GM19328 (cell line): ENCODE data around the gene ABHD16B.
"Not testable (repeated sequence)": the region's sequence is repeated elsewhere in the genome, so short reads cannot be mapped to it uniquely, and the experiment has no call there.

Experiments
- ATAC-seq: cut with Tn5 transposase; IDR thresholded peaks from one replicate; pipeline ENCODE4 v1.9.1; 2021; ENCODE audit warnings: mild to moderate bottlenecking, moderate library complexity; ENCODE audit not compliant: unreplicated experiment

Gene ABHD16B

DNA sequence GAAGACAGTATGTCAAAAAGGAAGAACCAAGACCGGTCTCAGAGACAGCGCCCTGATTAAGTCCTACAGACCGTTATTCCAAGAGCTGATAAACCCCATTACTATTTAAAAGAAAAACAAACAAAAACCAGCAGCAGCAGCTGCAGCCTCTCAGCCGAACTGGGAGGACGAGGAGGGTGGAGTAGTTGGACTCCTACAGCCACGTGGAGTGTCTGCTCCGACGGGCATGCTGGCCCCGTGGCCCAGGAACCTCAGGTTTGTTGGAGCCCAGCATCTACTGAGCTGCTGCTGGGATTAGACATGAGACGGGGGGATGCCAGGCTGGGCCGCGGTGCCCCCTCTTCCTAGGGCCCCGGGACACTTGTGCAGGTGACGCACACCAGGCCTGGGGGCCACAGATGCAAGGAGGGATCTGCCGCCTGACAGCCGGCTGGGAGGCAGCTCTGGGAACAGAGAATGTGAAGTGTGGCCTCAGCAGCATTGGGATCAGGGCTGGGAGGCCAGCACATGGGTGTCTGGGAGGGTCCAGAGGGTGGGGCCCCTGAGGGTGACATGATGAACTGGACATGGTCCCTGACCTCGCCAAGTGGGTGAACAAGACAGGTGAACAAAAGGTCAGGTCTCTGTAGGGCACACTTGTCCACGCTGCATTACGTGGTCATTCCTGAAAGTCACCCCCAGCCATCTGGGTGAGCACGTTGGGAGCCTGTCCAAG, 27.4 kb upstream of the ABHD16B start:
- ATAC-seq: no peak

GRCh38 chr20:63834491-63834880, 26.8 kb upstream of the ABHD16B start:
- no peak for ATAC-seq

GRCh38 chr20:63835021-63835858, 26.1 kb upstream of the ABHD16B start:
- no peak for ATAC-seq

- no peak for ATAC-seq
Measured at GRCh38 chr20:63836458-63837344, 24.6 kb upstream of the ABHD16B start.

GRCh38 chr20:63837479-63837878, 23.8 kb upstream of the ABHD16B start:
- ATAC-seq: no peak

DNA sequence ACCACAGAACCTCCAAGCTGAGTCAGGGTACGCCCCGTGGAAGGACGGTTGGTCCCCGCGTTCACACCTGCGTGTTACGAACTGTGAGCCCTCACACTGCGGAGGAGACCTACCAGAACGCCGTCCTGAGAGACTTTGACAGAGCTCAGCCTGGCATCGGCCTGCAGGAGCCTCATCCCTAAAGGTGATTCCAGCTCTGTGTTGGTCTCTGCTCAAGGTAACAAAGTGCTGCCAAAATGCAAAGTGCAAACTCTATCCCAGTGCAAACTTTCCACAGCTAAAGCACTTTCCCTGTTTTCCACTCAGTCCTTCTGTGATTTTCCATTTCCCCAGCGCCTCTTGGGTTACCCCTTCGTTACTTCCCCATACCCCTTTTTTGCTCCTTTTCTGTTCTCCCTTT, 21.7 kb upstream of the ABHD16B start:
- ATAC-seq: no peak

DNA sequence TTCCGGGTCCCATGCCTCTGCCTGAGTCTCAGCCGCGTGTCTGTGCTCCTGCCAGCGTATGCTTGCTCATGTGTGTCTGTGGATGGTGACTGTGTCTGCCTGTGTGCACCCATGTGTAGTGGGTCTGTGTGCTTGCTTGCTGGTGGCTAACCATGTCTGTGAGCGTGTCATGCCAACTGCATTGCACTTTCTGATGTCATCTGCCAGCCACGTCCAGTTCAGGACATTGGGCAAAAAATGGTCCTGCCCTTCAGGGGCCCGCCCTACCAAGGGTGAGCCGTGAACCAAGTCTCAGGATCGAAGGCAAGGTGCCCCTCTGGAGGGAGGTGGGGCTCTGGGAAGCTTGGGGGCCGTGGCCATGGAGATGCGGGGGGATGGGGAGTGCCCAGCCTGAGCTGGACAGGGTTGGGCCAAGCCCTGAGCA, 20.9 kb upstream of the ABHD16B start:
- ATAC-seq: no peak

- ATAC-seq: no peak
Measured at GRCh38 chr20:63842258-63842657, 19.0 kb upstream of the ABHD16B start.

DNA sequence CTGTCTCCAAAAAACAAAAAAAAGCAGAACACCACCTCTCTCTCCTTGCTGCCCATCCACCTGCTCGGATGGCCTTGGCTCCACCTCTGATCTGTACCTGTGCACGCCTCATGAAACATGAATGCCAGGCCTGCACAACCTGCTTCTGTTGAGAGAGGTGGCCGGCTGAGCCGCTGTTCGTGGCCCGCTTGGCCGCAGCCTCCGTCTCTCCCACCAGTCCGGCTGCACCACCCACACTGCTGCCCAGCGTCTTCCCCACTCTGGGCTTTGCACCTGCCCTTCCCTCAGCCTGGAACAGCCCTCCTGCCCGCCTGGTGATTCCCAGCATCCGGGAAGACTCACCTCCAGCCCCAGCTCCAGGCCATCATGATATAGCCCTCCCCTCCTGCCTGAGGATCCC, 18.1 kb upstream of the ABHD16B start:
- ATAC-seq: no peak

DNA sequence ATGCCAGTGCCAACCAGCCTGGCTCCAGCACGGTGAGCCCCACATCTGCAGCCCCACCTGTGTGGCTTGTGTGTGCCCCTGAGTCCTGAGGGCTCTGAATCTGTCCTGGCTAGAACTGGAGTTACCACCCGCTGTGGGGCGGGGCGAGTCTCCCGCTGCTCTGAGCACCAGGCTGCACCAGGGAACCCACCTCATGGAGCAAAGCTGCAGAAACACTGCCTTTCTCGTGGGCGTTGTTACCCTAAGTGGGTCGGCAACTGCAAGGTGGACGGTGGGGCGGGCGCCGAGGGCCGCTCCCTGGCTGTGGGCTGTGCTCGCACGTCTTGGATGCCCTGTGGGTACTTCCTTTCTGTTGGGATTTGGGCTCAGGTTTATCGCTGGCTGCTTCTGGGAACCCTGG, 17.5 kb upstream of the ABHD16B start:
- no peak for ATAC-seq

GRCh38 chr20:63844511-63844991, 16.7 kb upstream of the ABHD16B start:
- ATAC-seq: no peak

GRCh38 chr20:63846128-63846771, 15.0 kb upstream of the ABHD16B start:
- ATAC-seq: no peak

DNA sequence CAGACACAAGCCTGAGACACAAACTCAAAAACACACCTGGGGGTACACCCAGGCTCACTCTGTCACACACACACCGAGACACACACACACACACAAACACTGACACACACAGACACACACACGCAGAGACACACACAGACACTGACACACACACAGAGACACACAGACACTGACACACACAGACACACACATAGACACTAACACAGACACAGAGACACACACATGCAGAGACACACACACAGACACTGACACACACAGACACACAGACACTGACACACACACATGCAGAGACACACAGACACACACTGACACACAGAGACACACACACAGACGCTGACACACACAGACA, 14.4 kb upstream of the ABHD16B start:
- no peak for ATAC-seq

DNA sequence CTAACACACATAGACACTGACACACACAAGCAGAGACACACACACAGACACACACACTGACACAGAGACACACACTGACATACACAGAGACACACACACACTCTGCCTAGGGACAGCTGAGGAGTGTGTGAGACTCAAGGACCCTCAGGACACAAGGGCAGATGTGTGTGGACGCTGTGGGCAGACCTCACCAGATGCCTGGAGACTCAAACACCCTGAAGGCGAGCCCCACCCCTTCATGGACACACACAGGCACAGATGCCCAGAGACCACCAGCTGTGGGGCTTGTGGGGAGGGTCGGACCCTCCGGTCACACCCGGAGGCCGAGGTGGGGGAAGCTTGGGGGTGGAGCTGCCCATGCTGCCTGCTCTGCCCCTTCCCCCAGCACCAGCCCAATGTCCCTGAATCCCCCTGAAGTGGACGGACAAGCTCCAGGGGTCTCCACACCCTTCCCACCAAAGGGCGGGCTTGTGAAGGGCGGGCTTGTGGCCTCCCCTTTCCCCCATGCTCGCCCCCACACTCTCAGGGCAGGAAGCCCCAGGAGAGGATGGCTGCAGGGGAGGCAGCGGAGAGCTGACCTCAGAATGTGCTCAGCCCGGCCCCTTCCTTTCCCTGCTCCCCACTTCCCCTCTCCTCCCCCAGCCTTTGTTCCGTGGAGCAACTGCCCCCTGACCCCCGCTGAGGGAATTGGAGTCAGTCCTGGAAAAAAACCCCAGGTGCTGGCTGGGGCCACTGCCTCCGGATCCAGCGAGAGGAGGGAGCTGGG, 13.9 kb upstream of the ABHD16B start:
- no peak for ATAC-seq

GRCh38 chr20:63848003-63848911, 13.0 kb upstream of the ABHD16B start:
- ATAC-seq: no peak

GRCh38 chr20:63850689-63851547, 10.4 kb upstream of the ABHD16B start:
- peak; percentile 55 for ATAC-seq

- not testable (repeated sequence) for ATAC-seq
Measured at GRCh38 chr20:63851548-63851943, 9.8 kb upstream of the ABHD16B start.

GRCh38 chr20:63853733-63854068, 7.6 kb upstream of the ABHD16B start:
- not testable (repeated sequence) for ATAC-seq
